SK-N-SH (cell line): ENCODE results near the gene GJB3. TPM values are rescaled to one million over a fixed set of nuclear protein-coding genes. Genes with fewer than 3 reads are reported as not detected.

Experiments
- CTCF ChIA-PET: fragments of 300-600, 350-600 bp; formaldehyde crosslinking; extraction: SDS; loops from one replicate; lab custom pipeline; 2021; lab: Yijun Ruan, JAX
- POLR2A ChIA-PET: fragments of 350-600 bp; sonication (Branson Sonifier 250); formaldehyde crosslinking; extraction: SDS; loops from one replicate; lab custom pipeline; 2020; ENCODE audit warnings: antibody characterized with exemption, inconsistent platforms; lab: Yijun Ruan, JAX
- DNase-seq: peaks from one replicate; pipeline ENCODE4 v3.0.0; 2012
- H2AFZ ChIP-seq: fragments of 200-600 bp; sonication (generic); 2 replicates; pipeline ENCODE4 v1.8.1; 2016; ENCODE audit warnings: antibody characterized with exemption, mild to moderate bottlenecking, low read depth
- H3F3A ChIP-seq: fragments of 200-600 bp; sonication (generic); replicated peaks from 2 replicates; pipeline ENCODE3; 2016; ENCODE audit warnings: antibody characterized with exemption, mild to moderate bottlenecking; ENCODE audit not compliant: insufficient read depth
- H3K27ac ChIP-seq, 2 experiments: fragments of 200-500 bp in 1 of 2; fragments of 200-600 bp in 1 of 2; sonication (Bioruptor generic) in 1 of 2; sonication (generic), shearing (Covaris generic) in 1 of 2; 2 replicates each; pipeline versions ENCODE4 v1.5.1 to v1.6.1; 2014 to 2016; ENCODE audit warnings: low read depth in 2 of 2, inconsistent platforms in 1 of 2, low read length in 1 of 2, mild to moderate bottlenecking in 1 of 2, mixed read lengths in 1 of 2
- H3K27me3 ChIP-seq: fragments of 200-600 bp; sonication (generic), shearing (Covaris generic); 2 replicates; pipeline ENCODE4 v1.6.1; 2016; ENCODE audit warnings: mixed run types; ENCODE audit not compliant: insufficient read depth
- H3K36me3 ChIP-seq, 2 experiments: fragments of 200-500 bp in 1 of 2; fragments of 200-600 bp in 1 of 2; sonication (Bioruptor generic) in 1 of 2; sonication (generic) in 1 of 2; replicated peaks in 1 of 2; 2 replicates each; pipeline versions ENCODE3 to v1.5.1; 2014 to 2016; ENCODE audit warnings: low read length in 1 of 2, mild to moderate bottlenecking in 1 of 2; ENCODE audit not compliant: insufficient read depth in 2 of 2, control insufficient read depth in 1 of 2
- H3K4me1 ChIP-seq, 2 experiments: fragments of 200-500 bp in 1 of 2; fragments of 200-600 bp in 1 of 2; sonication (Bioruptor generic) in 1 of 2; sonication (generic), shearing (Covaris generic) in 1 of 2; 2 replicates each; pipeline versions ENCODE4 v1.5.1 to v1.6.1; 2014 to 2016; ENCODE audit warnings: low read depth in 1 of 2, low read length in 1 of 2, mixed run types in 1 of 2; ENCODE audit not compliant: insufficient read depth in 2 of 2, control insufficient read depth in 1 of 2
- H3K4me2 ChIP-seq: fragments of 200-600 bp; sonication (generic), shearing (Covaris generic); 2 replicates; pipeline ENCODE4 v1.6.1; 2017; ENCODE audit warnings: mixed run types
- H3K4me3 ChIP-seq, 2 experiments: fragments of 200-500 bp in 1 of 2; fragments of 200-600 bp in 1 of 2; sonication (Bioruptor generic) in 1 of 2; sonication (generic), shearing (Covaris generic) in 1 of 2; 2 replicates each; pipeline versions ENCODE4 v1.5.1 to v1.8.1; 2014 to 2016; ENCODE audit warnings: low read depth in 2 of 2, inconsistent platforms in 1 of 2, low read length in 1 of 2, mild to moderate bottlenecking in 1 of 2, mixed read lengths in 1 of 2, moderate library complexity in 1 of 2
- H3K79me2 ChIP-seq: fragments of 200-600 bp; sonication (generic); 2 replicates; pipeline ENCODE4 v1.8.1; 2017; ENCODE audit warnings: mild to moderate bottlenecking; ENCODE audit not compliant: insufficient read depth
- H3K9ac ChIP-seq: fragments of 200-600 bp; sonication (generic); 2 replicates; pipeline ENCODE4 v1.6.1; 2017; ENCODE audit warnings: mixed run types
- H3K9me2 ChIP-seq: fragments of 200-600 bp; sonication (generic); 2 replicates; pipeline ENCODE4 v1.6.1; 2017; ENCODE audit warnings: mixed run types
- H3K9me3 ChIP-seq: fragments of 200-600 bp; sonication (generic); 2 replicates; pipeline ENCODE4 v1.6.1; 2017; ENCODE audit warnings: mixed run types, mild to moderate bottlenecking, moderate library complexity
- H4K20me1 ChIP-seq: fragments of 200-600 bp; sonication (generic); 2 replicates; pipeline ENCODE4 v1.6.1; 2017; ENCODE audit warnings: mild to moderate bottlenecking, mixed run types; ENCODE audit not compliant: insufficient read depth
- FOSL2 ChIP-seq: IDR thresholded peaks from 2 replicates; pipeline ENCODE4 v1.4.0; 2012; ENCODE audit warnings: low read depth, mild to moderate bottlenecking, moderate library complexity, borderline replicate concordance
- FOXJ3 ChIP-seq: sonication (generic); formaldehyde crosslinking; IDR thresholded peaks from 2 replicates; pipeline ENCODE4 v1.5.1; 2020; ENCODE audit warnings: mild to moderate bottlenecking, missing genetic modification reagents
- GABPA ChIP-seq: IDR thresholded peaks from 2 replicates; pipeline ENCODE4 v1.4.0; 2012; ENCODE audit warnings: low read depth, mild to moderate bottlenecking
- GATA2 ChIP-seq: sonication (generic); formaldehyde crosslinking; IDR thresholded peaks from 2 replicates; pipeline ENCODE4 v1.5.0; 2020; ENCODE audit warnings: mild to moderate bottlenecking, missing genetic modification reagents
- JUND ChIP-seq: IDR thresholded peaks from 2 replicates; pipeline ENCODE4 v1.4.0; 2012
- MEF2A ChIP-seq: IDR thresholded peaks from 2 replicates; pipeline ENCODE4 v1.4.0; 2012; ENCODE audit warnings: low read depth, borderline replicate concordance
- NFIC ChIP-seq: IDR thresholded peaks from 2 replicates; pipeline ENCODE4 v1.4.0; 2012; ENCODE audit warnings: borderline replicate concordance
- NRF1 ChIP-seq: IDR thresholded peaks from 2 replicates; pipeline ENCODE4 v1.6.1; 2012; ENCODE audit warnings: low read depth, mild to moderate bottlenecking, low read length
- PBX3 ChIP-seq: IDR thresholded peaks from 2 replicates; pipeline ENCODE4; 2012
- TAF1 ChIP-seq: IDR thresholded peaks from 2 replicates; pipeline ENCODE4 v1.6.1; 2012; ENCODE audit warnings: low read depth, mild to moderate bottlenecking, low read length, moderate library complexity, borderline replicate concordance
- TEAD4 ChIP-seq: IDR thresholded peaks from 2 replicates; pipeline ENCODE4 v1.4.0; 2012; ENCODE audit warnings: mild to moderate bottlenecking, borderline replicate concordance; ENCODE audit not compliant: insufficient read depth
- USF1 ChIP-seq: IDR thresholded peaks from 2 replicates; pipeline ENCODE4 v1.4.0; 2012; ENCODE audit warnings: low read depth, borderline replicate concordance
- ZBTB33 ChIP-seq: IDR thresholded peaks from 2 replicates; pipeline ENCODE4 v1.4.0; 2012; ENCODE audit warnings: low read depth, borderline replicate concordance
- WGBS: methylation state at CpG from one replicate; pipeline ENCODE4 v1.1.6; 2017; ENCODE audit warnings: low lambda C conversion rate; 5-methylcytosine and 5-hydroxymethylcytosine counted together
- polyA plus RNA-seq, 3 experiments: library from polyadenylated mRNA; depleted of rRNA; stranded (reverse); fragments of >200 nt; gene quantifications; 2 replicates each; pipeline ENCODE4 v1.2.3, GENCODE V29; 2012
- TF ChIP-seq, protein P1 (sequence below): fragments of 150-350 bp; IDR thresholded peaks from 2 replicates; pipeline ENCODE4 v1.6.1; 2017; ENCODE audit warnings: antibody characterized with exemption, low read length, low read depth, borderline replicate concordance
- TF ChIP-seq, protein P2 (sequence below): IDR thresholded peaks from 2 replicates; pipeline ENCODE4 v1.4.0; 2012; ENCODE audit warnings: low read depth
- TF ChIP-seq, protein P3 (sequence below): fragments of 200-600 bp; sonication (generic); IDR thresholded peaks from 2 replicates; pipeline ENCODE4 v1.6.1; 2017; ENCODE audit warnings: antibody characterized with exemption, mild to moderate bottlenecking, moderate library complexity
- TF ChIP-seq, protein P4 (sequence below): IDR thresholded peaks from 2 replicates; pipeline ENCODE4 v1.6.1; 2012; ENCODE audit warnings: mild to moderate bottlenecking, low read depth, low read length, moderate library complexity

Gene GJB3
- polyA plus RNA-seq, 1 of the 3 experiments (the other 2 are of a cell fraction), result not detected

- no peak for TF ChIP-seq GABPA
- no peak for TF ChIP-seq JUND
- no peak for TF ChIP-seq NRF1
- TF ChIP-seq GATA2, result no peak
- no peak for TF ChIP-seq USF1
- TF ChIP-seq ZBTB33, result no peak
- TF ChIP-seq MEF2A, result no peak
- TF ChIP-seq TEAD4, result no peak
- TF ChIP-seq PBX3, result no peak
- TF ChIP-seq, protein P1, sequence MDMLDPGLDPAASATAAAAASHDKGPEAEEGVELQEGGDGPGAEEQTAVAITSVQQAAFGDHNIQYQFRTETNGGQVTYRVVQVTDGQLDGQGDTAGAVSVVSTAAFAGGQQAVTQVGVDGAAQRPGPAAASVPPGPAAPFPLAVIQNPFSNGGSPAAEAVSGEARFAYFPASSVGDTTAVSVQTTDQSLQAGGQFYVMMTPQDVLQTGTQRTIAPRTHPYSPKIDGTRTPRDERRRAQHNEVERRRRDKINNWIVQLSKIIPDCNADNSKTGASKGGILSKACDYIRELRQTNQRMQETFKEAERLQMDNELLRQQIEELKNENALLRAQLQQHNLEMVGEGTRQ, result no peak
- TF ChIP-seq, protein P2, sequence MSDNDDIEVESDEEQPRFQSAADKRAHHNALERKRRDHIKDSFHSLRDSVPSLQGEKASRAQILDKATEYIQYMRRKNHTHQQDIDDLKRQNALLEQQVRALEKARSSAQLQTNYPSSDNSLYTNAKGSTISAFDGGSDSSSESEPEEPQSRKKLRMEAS, result no peak
- no peak for TF ChIP-seq NFIC
- TF ChIP-seq FOXJ3 (CRISPR knock-in tag), result no peak
- no peak for TF ChIP-seq FOSL2
- TF ChIP-seq, protein P3, sequence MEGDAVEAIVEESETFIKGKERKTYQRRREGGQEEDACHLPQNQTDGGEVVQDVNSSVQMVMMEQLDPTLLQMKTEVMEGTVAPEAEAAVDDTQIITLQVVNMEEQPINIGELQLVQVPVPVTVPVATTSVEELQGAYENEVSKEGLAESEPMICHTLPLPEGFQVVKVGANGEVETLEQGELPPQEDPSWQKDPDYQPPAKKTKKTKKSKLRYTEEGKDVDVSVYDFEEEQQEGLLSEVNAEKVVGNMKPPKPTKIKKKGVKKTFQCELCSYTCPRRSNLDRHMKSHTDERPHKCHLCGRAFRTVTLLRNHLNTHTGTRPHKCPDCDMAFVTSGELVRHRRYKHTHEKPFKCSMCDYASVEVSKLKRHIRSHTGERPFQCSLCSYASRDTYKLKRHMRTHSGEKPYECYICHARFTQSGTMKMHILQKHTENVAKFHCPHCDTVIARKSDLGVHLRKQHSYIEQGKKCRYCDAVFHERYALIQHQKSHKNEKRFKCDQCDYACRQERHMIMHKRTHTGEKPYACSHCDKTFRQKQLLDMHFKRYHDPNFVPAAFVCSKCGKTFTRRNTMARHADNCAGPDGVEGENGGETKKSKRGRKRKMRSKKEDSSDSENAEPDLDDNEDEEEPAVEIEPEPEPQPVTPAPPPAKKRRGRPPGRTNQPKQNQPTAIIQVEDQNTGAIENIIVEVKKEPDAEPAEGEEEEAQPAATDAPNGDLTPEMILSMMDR, result no peak
- TF ChIP-seq, protein P4, sequence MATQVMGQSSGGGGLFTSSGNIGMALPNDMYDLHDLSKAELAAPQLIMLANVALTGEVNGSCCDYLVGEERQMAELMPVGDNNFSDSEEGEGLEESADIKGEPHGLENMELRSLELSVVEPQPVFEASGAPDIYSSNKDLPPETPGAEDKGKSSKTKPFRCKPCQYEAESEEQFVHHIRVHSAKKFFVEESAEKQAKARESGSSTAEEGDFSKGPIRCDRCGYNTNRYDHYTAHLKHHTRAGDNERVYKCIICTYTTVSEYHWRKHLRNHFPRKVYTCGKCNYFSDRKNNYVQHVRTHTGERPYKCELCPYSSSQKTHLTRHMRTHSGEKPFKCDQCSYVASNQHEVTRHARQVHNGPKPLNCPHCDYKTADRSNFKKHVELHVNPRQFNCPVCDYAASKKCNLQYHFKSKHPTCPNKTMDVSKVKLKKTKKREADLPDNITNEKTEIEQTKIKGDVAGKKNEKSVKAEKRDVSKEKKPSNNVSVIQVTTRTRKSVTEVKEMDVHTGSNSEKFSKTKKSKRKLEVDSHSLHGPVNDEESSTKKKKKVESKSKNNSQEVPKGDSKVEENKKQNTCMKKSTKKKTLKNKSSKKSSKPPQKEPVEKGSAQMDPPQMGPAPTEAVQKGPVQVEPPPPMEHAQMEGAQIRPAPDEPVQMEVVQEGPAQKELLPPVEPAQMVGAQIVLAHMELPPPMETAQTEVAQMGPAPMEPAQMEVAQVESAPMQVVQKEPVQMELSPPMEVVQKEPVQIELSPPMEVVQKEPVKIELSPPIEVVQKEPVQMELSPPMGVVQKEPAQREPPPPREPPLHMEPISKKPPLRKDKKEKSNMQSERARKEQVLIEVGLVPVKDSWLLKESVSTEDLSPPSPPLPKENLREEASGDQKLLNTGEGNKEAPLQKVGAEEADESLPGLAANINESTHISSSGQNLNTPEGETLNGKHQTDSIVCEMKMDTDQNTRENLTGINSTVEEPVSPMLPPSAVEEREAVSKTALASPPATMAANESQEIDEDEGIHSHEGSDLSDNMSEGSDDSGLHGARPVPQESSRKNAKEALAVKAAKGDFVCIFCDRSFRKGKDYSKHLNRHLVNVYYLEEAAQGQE, result no peak
- no peak for TF ChIP-seq TAF1
- TF ChIP-seq, all 33 proteins: peak for 0
- H3K9ac ChIP-seq, result no peak overlapping the region
- DNase-seq, result no peak
- H3K4me1 ChIP-seq, result peaks cover 0 to 6% of the 10 kb centered on the region in 2 experiments; a peak in 1 of 4 replicates
- no peak overlapping the region for H2AFZ ChIP-seq
- ChIA-PET CTCF (interaction anchor here (0.9 to 3.4 kb wide), 7 partner anchors 42 to 622 kb away, joined by 3 to 26 read pairs (median 7); partner anchors contain the start of genes SMIM12 and TMEM35B), POLR2A (no interaction called here)
- H3K4me3 ChIP-seq, result no peak overlapping the region
- H3K79me2 ChIP-seq, result no peaks in the 10 kb centered on the region
- no peaks in the 10 kb centered on the region for H3F3A ChIP-seq
- peaks cover 23% of the 10 kb centered on the region for H3K27me3 ChIP-seq
- H3K9me2 ChIP-seq, result no peaks in the 10 kb centered on the region
- no peaks in the 10 kb centered on the region for H4K20me1 ChIP-seq
- no peak overlapping the region for H3K4me2 ChIP-seq
- H3K36me3 ChIP-seq, result no peaks in the 10 kb centered on the region
- 64% methylated on average over 20 of the region's 22 CpGs for WGBS
- H3K9me3 ChIP-seq, result no peaks in the 10 kb centered on the region
- H3K27ac ChIP-seq, result no peak overlapping the region
Measured at GRCh38 chr1:34785231-34785874, 4.3 kb downstream of the GJB3 start.
